HTERT RPE-1 (cell line): Measurements from ENCODE around the gene AMPD2.

Experiments used
- in situ Hi-C: fragments of 300-500 bp; cut with MboI; formaldehyde crosslinking; loops from 4 replicates; pipeline ENCODE4 v1.14.3; 2020; ENCODE audit warnings: low sequenced_read_pairs

Gene AMPD2

DNA sequence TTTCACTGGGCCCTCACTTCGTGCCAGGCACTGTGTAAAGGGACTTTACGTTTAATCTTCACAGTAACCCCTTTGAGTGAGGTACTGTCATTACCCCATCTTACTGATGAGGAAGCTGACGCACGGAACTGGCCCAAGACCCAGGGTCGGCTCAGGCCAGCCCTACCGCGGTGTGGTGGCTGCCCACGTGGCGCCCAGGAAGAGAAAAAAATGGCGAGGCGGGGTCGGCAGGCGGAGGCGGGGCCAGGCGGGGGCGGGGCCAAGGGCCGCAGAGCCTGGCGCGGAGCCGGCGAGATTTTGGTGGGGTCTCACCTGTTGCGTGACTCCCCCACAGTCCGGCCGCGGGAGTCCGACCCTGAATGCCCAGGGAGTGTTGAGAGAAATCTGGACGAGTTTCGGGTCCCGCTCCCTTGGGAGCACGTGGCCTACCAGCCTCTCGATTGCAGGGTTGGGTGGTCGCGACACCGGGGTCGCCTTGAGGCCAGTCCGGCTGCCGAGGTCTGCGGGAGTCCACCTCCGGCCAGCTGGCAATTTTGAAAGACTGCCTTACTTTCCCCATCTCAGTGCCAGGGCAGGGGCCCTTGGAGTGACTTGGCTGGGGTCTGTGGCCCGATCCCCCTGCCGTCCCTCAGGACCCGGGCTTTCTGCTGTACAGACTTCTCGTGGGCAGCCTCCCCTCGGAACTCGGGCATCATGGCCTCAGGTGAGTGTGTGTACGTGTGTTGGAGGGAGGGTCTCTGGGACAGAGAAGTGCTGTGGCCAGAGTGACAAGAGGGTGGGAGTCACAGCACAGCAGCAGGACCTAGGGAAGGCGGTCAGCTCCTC lies at the start of gene AMPD2, which contains the start of gene GNAT2:
AMPD2 (plus strand) TSS at position 262 of the 825 bp plus-strand sequence. CDS start 1,339 bp downstream, outside the sequence.
GNAT2 (minus strand) TSS at position 41 of the 825 bp plus-strand sequence. CDS start 6,746 bp downstream, outside the sequence.
- in situ Hi-C loops, result no loop called here

GRCh38 chr1:109570414-109570813 lies 49.2 kb upstream of the AMPD2 start:
- in situ Hi-C loops, result no loop called here

GRCh38 chr1:109573785-109574184 lies 45.9 kb upstream of the AMPD2 start:
- in situ Hi-C loops, result no loop called here

- in situ Hi-C loops, result no loop called here
Observed at GRCh38 chr1:109578947-109579443, 40.6 kb upstream of the AMPD2 start.

DNA sequence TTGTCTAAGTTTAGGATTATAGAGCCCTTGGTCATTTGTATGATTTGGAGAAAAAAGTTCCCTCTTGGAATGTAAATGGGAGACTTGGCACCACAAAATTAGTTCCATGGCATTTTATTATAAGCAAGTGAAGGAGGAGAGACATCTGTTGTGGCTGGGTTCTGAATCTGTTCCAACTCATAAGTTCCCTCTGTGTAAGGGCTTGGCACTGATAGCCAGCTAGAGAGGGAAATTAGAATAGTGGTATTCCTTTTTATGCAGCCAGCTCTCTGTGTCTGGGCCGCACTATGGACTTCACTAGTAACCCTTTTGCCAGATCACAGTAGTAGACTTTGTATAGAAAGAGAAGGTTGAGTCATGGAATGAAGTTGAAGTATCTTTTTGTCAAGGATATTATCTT lies 40.1 kb upstream of the AMPD2 start:
- in situ Hi-C loops, result no loop called here

DNA sequence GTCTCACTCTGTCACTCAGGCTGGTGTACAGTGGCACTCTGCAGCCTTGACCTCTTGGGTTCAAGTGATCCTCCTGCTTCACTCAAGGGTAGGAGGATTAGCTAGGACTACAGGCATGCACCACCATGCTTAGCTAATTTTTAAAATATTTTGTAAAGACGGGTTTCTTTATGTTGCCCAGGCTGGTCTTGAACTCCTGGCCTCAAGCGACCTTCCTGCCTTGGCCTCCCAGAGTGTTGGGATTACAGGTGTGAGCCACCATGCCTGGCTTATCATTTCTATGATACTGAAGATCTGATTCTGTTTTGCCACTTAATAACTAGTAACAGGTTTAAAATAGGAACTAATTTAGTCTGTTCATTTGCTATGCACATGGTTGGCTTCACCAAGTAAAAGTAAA lies 37.6 kb upstream of the AMPD2 start:
- in situ Hi-C loops, result no loop called here

- in situ Hi-C loops, result no loop called here
Observed at GRCh38 chr1:109584766-109585165, 34.9 kb upstream of the AMPD2 start.

- in situ Hi-C loops, result no loop called here
Observed at GRCh38 chr1:109586055-109586454, 33.6 kb upstream of the AMPD2 start.

- in situ Hi-C loops, result no loop called here
Observed at GRCh38 chr1:109589177-109589576, 30.5 kb upstream of the AMPD2 start.

DNA sequence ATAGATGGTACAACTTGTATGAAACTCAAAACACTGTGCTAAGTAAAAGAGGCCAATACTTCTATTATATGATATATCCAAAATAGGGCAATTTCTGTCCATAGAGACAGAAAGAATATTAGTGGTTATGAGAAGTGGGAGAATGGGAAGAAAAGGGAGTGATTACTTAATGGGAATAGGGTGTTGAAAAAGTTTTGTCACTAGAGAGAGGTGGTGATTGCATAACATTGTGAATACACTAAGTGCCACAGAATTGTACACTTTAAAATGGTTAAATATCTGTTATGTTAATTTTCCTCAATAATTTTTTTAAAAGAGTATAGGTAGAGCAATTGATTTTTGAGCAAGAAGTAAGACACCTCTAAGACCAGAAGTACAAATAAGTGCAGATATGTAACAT lies 30.0 kb upstream of the AMPD2 start:
- in situ Hi-C loops, result no loop called here

GRCh38 chr1:109592916-109593315 lies 26.7 kb upstream of the AMPD2 start:
- in situ Hi-C loops, result no loop called here

- in situ Hi-C loops, result no loop called here
Observed at GRCh38 chr1:109595531-109595930, 24.1 kb upstream of the AMPD2 start.

- in situ Hi-C loops, result no loop called here
Observed at GRCh38 chr1:109598156-109598555, 21.5 kb upstream of the AMPD2 start.

GRCh38 chr1:109598655-109599054 lies 21.0 kb upstream of the AMPD2 start:
- in situ Hi-C loops, result no loop called here

GRCh38 chr1:109603229-109603628 lies 16.4 kb upstream of the AMPD2 start:
- in situ Hi-C loops, result no loop called here

DNA sequence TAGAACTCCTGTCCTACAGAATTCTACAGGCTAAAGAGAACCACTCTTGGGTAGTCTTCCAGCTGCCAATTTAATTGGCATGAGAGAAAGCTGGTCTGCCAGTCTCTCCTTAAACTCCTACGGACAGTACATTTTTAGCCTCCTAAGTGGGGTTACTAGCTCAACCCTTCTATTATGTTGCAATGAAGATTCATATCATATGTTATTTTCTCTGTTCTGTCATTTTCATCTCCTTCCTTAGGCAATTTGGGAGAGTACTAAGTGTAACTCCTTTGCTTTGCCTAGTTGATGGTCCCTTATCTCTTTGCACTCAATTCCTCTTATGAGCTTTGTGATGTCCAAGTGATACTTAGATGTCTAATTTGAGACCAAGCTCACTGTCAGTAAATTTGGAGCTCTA lies 14.3 kb upstream of the AMPD2 start:
- in situ Hi-C loops, result no loop called here

DNA sequence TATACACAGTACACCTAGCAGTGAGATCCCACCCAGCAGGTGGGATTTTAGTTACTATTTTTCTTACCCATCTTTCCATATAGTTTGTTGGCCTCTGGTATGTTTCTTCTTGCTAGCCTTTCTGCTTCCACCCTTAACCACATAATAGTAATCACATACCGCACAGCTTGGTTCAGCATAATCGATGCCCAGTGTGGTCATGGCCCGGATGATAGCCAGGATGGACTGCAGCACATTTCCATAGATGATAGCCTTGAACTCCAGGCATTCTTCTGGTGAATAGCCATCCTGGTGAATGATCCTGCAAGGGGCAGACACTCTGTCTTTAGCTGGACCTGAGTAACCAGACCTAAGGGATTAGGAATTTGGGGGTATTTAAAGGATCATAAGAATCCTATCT lies 9.8 kb upstream of the AMPD2 start:
- in situ Hi-C loops, result no loop called here

DNA sequence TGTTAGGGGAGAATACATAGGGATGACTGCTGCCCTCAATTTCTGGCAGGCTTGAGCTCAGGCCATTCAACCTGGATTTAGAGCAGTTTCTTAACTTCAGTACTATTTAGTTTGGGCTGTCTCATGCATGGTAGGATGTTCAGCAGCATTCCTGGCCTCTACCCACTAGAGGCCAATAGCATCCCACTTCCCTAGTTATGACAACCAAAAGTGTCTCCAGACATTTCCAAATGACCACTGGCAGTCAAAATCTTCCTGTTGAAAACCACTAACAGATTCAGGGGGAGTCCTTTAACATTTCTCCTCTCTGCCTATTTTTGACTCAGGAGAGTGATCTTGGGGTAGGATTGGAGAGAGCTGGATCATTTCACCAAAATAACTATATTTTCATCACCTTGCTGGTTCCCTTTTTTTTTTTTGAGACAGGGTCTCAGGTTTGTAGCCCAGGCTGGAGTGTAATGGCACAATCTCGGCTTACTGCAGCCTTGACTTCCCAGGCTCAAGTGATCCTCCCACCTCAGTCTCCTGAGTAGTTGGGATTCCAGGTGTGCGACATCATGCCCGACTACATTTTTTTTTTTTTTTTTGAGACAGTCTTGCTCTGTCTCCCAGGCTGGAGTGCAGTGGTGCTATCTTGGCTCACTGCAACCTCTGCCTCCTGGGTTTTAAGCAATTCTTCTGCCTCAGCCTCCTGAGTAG lies 8.9 kb upstream of the AMPD2 start:
- in situ Hi-C loops, result no loop called here

DNA sequence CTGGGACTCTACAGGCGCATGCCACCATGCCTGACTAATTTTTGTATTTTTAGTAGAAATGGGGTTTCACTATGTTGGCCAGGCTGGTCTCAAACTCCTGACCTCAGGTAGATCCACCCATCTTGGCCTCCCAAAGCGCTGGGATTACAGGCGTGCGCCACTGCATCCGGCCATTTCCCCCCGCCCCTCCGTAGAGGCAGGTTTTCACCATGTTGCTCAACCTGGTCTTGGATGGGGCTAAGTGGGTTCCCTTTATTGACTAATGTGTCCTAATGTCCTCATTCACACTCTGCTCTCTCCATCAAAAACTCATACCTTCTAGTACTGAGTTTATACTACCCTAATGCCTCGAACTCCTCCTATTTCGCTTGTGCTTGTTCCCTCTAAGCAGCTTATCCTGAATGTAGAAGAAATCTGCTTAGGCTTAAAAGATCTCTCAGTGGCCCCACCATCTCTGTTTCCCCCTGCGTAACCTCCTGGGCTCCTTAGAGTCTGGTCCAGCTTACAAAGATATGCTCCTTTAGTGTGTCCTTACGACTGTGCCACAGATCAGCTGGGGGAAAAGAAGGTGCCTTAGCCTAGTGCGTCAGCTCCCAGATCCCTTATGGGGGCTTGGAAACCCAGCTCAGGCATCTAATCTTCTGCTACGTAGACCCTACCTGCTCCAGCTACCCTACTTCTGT lies 8.2 kb upstream of the AMPD2 start:
- in situ Hi-C loops, result no loop called here

DNA sequence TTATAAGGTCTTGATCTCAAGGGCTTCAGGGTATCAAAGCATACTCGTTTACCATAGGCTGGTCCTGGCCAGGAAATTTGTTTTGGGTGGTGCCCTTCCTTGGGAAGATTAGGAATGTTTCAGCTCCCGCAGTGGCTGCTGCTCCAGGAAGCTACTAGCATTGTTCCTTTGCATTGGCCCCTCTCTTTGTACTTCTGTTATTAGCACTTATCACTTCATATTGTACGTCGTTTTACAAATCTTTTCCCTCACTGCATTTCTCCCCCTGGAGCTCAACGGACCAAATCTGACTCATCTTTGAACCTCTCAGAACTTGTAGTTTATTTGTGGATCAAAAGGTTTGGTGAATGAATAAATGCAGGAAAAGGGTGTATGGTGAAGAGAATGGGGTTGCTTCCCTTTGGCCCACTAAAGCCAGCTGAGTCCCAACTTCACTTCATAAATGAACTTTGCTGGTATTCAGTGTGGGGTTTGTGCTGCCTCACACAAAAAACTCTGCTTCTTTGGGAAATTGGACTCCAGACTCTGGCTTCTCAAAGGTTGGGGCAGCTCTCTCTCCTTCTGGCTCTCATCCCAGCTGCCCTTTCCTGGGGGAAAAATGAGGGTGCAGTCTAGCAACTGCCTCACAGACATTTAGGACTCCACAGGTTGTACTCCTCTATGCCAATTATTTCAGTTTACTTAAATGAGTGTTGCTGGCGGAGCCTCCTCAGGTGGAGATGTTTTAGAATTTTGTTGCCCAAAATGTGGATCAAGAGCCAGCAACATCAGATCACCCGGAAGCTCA lies 6.1 kb upstream of the AMPD2 start:
- in situ Hi-C loops, result no loop called here

GRCh38 chr1:109615879-109616278 lies 3.8 kb upstream of the AMPD2 start:
- in situ Hi-C loops, result no loop called here
